OCI-LY3 (cell line): Measurements from ENCODE around the gene RHOD.

ENCODE experiments used
- H2AFZ ChIP-seq: fragments of 200-600, 300-600 bp; shearing (Covaris generic); 2 replicates; pipeline ENCODE4 v1.6.0; 2014; ENCODE audit warnings: antibody characterized with exemption, low read depth, low read length
- H3K27ac ChIP-seq: fragments of 200-600, 300-600 bp; sonication (generic); 2 replicates; pipeline ENCODE4 v1.5.1; 2014; ENCODE audit warnings: mild to moderate bottlenecking, low read length, moderate library complexity, mixed read lengths
- H3K27me3 ChIP-seq: fragments of 200-600, 300-600 bp; sonication (generic); 2 replicates; pipeline ENCODE4 v1.6.1; 2014; ENCODE audit warnings: low read depth, low read length, mixed read lengths
- H3K36me3 ChIP-seq: fragments of 200-600, 300-600 bp; sonication (generic); replicated peaks from 2 replicates; pipeline ENCODE3; 2014; ENCODE audit warnings: low read depth, low read length, mixed read lengths
- H3K4me1 ChIP-seq: fragments of 300-600, 200-600 bp; sonication (generic); 2 replicates; pipeline ENCODE4 v1.6.1; 2014; ENCODE audit warnings: low read length, mixed read lengths
- H3K4me2 ChIP-seq: fragments of 200-600, 300-600 bp; sonication (generic); 2 replicates; pipeline ENCODE4 v1.6.1; 2014; ENCODE audit warnings: low read length, mixed read lengths
- H3K4me3 ChIP-seq: fragments of 300-600, 200-600 bp; sonication (generic); 2 replicates; pipeline ENCODE4 v1.5.1; 2014; ENCODE audit warnings: antibody characterized with exemption, mild to moderate bottlenecking, low read length, moderate library complexity
- H3K79me2 ChIP-seq: fragments of 300-600, 200-600 bp; shearing (Covaris generic); 2 replicates; pipeline ENCODE4 v1.6.1; 2014; ENCODE audit warnings: mild to moderate bottlenecking, low read length, mixed read lengths
- H3K9ac ChIP-seq: fragments of 300-600, 200-600 bp; shearing (Covaris generic); 2 replicates; pipeline ENCODE4 v1.6.0; 2014; ENCODE audit warnings: mild to moderate bottlenecking, low read length, moderate library complexity
- H3K9me3 ChIP-seq: fragments of 200-600, 300-600 bp; shearing (Covaris generic); 2 replicates; pipeline ENCODE4 v1.6.1; 2014; ENCODE audit warnings: low read length, mixed read lengths; ENCODE audit not compliant: insufficient read depth
- H4K20me1 ChIP-seq: fragments of 200-600, 300-600 bp; sonication (generic); 2 replicates; pipeline ENCODE4 v1.6.1; 2016; ENCODE audit warnings: low read length, mixed read lengths; ENCODE audit not compliant: insufficient read depth
- EZH2phosphoT487 ChIP-seq: fragments of 200-600 bp; shearing (Covaris generic); IDR thresholded peaks from 2 replicates; pipeline ENCODE4 v1.6.1; 2018; ENCODE audit warnings: antibody characterized with exemption, mixed run types, low read depth
- TF ChIP-seq, protein P1 (sequence below): fragments of 200-600, 300-600 bp; sonication (generic); IDR thresholded peaks from 2 replicates; pipeline ENCODE4 v1.5.1; 2014; ENCODE audit warnings: antibody characterized with exemption, low read length, low read depth

The RHOD gene

DNA sequence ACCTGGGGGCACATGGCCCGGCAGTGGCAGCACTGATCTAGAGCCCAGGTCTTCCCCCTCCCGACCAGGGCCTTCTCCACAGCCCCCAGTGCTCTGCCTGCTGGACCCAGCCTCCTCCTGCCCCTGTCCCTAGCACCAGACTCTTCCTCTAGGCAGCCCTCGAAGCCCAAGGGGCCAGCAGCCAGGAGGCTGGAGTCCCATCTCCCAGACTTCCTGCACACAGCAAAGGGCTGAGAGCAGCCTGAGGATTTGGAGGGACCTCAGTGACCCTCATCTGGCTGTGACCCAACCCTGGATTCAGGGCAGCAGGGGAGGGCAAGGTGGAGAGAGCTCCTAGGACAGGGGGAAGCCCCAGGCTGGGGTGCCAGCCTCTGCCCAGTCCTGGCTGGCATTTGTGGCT is 3.0 kb downstream of the RHOD start:
- no peaks in the 10 kb centered on the region for H4K20me1 ChIP-seq
- no peak overlapping the region for H3K4me2 ChIP-seq
- no peak overlapping the region for H2AFZ ChIP-seq
- H3K4me1 ChIP-seq = peaks cover 23% of the 10 kb centered on the region
- H3K9ac ChIP-seq = no peak overlapping the region
- no peak overlapping the region for H3K4me3 ChIP-seq
- H3K9me3 ChIP-seq = no peaks in the 10 kb centered on the region
- no peaks in the 10 kb centered on the region for H3K27me3 ChIP-seq
- H3K36me3 ChIP-seq = peaks cover 3% of the 10 kb centered on the region
- H3K79me2 ChIP-seq = no peaks in the 10 kb centered on the region
- no peak for TF ChIP-seq EZH2phosphoT487
- TF ChIP-seq, protein P1, sequence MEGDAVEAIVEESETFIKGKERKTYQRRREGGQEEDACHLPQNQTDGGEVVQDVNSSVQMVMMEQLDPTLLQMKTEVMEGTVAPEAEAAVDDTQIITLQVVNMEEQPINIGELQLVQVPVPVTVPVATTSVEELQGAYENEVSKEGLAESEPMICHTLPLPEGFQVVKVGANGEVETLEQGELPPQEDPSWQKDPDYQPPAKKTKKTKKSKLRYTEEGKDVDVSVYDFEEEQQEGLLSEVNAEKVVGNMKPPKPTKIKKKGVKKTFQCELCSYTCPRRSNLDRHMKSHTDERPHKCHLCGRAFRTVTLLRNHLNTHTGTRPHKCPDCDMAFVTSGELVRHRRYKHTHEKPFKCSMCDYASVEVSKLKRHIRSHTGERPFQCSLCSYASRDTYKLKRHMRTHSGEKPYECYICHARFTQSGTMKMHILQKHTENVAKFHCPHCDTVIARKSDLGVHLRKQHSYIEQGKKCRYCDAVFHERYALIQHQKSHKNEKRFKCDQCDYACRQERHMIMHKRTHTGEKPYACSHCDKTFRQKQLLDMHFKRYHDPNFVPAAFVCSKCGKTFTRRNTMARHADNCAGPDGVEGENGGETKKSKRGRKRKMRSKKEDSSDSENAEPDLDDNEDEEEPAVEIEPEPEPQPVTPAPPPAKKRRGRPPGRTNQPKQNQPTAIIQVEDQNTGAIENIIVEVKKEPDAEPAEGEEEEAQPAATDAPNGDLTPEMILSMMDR = no peak
- no peak overlapping the region for H3K27ac ChIP-seq

DNA sequence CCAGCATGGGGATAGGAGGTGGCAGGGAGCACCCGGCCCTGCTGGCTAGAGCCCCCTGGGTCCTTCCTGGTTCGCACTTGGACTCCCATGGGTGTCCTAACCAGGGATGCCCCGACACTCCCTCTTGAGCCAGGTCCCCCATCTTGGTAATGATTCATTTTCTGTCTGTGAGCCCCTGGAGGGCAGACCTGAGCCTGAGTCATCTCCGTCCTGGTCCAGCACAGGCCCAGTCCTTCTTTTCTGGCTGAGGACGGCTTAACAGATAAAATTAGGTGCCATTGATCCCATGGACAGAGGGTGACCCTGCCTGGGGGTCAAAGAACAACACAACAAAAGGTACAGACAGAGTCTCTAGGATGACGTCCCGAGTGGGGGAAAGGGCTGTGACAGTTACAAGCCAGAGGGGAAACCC is 3.5 kb downstream of the RHOD start:
- Histone ChIP-seq H3K36me3 (peaks cover 3% of the 10 kb centered on the region), H4K20me1 (no peaks in the 10 kb centered on the region), H3K79me2 (no peaks in the 10 kb centered on the region), H3K9me3 (no peaks in the 10 kb centered on the region), H3K27me3 (no peaks in the 10 kb centered on the region), H3K27ac (no peak overlapping the region), H3K4me3 (no peak overlapping the region), H2AFZ (no peak overlapping the region), H3K4me1 (peaks cover 18% of the 10 kb centered on the region), H3K9ac (no peak overlapping the region), H3K4me2 (no peak overlapping the region)
- TF ChIP-seq EZH2phosphoT487 = no peak
- TF ChIP-seq, protein P1 = no peak

DNA sequence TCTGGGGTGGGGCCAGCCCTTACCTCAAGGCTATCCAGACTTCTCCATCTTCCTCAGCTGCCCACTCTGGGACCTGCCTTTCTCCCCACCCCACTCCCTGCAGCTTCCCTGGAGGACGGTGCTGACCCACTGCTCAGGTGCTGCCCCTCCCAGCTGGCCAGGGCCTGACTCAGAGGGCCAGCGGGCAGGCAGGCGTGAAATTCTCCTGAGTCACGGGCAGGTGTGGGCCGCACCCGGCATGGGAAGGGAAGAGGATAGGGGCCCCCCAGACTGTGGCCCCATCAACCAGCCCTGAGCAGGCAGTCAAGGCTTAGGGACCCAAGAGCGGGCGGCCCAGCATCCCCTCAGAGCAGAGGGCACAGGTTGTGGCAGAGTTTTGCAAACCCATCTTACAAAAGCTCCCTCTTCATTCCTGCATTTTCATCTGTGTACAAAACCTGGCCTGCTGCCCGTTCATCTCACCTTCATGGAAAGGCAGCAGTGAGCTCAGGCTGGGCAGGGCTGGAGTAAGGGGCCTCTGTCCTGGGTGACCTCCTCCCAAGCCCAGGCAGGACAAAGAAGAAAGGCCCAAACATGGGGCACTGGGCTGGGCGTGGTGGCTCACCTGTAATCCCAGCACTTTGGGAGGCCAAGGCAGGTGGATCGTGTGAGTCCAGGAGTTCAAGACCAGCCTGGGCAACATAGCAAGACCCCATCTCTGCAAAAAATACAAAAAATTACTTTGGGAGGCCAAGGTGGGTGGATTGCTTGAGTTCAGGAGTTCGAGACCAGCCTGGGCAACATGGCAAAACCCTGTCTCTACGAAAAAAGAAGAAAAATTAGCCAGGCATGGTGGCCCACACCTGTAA is 6.1 kb downstream of the RHOD start:
- H3K27me3 ChIP-seq = no peaks in the 10 kb centered on the region
- H3K9ac ChIP-seq = no peak overlapping the region
- H3K27ac ChIP-seq = no peak overlapping the region
- no peaks in the 10 kb centered on the region for H3K79me2 ChIP-seq
- H4K20me1 ChIP-seq = no peaks in the 10 kb centered on the region
- H3K9me3 ChIP-seq = no peaks in the 10 kb centered on the region
- H3K36me3 ChIP-seq = peaks cover 3% of the 10 kb centered on the region
- no peaks in the 10 kb centered on the region; the same call in 1 of the 2 replicates for H3K4me1 ChIP-seq
- TF ChIP-seq, protein P1 = no peak
- no peak for TF ChIP-seq EZH2phosphoT487
- no peak overlapping the region for H3K4me2 ChIP-seq
- no peak overlapping the region for H2AFZ ChIP-seq
- H3K4me3 ChIP-seq = no peak overlapping the region

DNA sequence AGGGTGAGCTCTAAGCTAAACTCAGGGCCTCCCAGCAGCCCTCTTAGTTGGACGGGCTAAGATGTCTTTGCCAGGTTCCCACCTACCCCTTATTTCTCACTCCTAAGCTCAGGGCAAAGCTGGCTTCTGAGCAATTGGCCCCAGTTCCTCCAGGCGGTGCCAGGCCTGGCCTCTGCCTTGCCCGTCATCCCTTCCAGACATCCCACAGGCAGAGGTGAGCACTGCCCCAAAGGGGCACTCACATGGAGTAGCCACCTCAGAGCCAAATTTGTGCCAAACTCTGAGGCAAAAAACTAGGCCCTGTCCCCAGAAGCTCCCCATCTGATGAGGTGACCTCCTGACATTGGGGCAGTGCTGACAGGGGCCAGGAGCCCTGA is 9.7 kb downstream of the RHOD start:
- no peak overlapping the region for H3K27ac ChIP-seq
- TF ChIP-seq, protein P1 = no peak
- no peak for TF ChIP-seq EZH2phosphoT487

More for the DNA sequence above, 9.7 kb downstream of the RHOD start:
- Histone ChIP-seq H3K36me3 (no peaks in the 10 kb centered on the region), H3K79me2 (no peaks in the 10 kb centered on the region), H3K4me2 (no peak overlapping the region), H3K4me3 (no peak overlapping the region), H3K9ac (no peak overlapping the region), H3K27me3 (no peaks in the 10 kb centered on the region), H3K4me1 (no peaks in the 10 kb centered on the region), H4K20me1 (no peaks in the 10 kb centered on the region), H2AFZ (no peak overlapping the region), H3K9me3 (no peaks in the 10 kb centered on the region)
